Right lobe of liver (tissue), 6 donors: ENCODE data around the gene TOMT. TPM values are rescaled to one million over a fixed set of nuclear protein-coding genes. Genes with fewer than 3 reads are reported as not detected.

Experiments
- ATAC-seq, 4 donors: fragments of 200-7000 bp; cut with Tn5 transposase; one replicate each; pipeline ENCODE4 v1.9.1; 2020; ENCODE audit warnings: mild to moderate bottlenecking in 4 of 4, moderate library complexity in 4 of 4
- DNase-seq, 3 donors: peaks; one replicate each; pipeline ENCODE4 v3.0.0-alpha.2; 2020
- H3K27ac ChIP-seq, 3 donors: fragments of 200-600 bp; one replicate each; pipeline ENCODE4 v1.8.0; 2022
- H3K27me3 ChIP-seq, 2 donors: fragments of 200-600 bp; one replicate each; pipeline ENCODE4 v1.8.0; 2022
- H3K36me3 ChIP-seq, 4 donors: fragments of 200-600 bp; sonication (generic) in 1 of 4; one replicate each; pipeline versions ENCODE4 v1.5.1 to v1.8.0; 2017 to 2022; ENCODE audit warnings: control low read depth in 1 of 4
- H3K4me1 ChIP-seq, 4 donors: fragments of 200-600 bp; sonication (generic) in 1 of 4; one replicate each; pipeline versions ENCODE4 v1.5.1 to v1.8.0; 2017 to 2022; ENCODE audit warnings: control low read depth in 1 of 4
- H3K4me3 ChIP-seq, 3 donors: fragments of 200-600 bp; one replicate each; pipeline ENCODE4 v1.8.0; 2022
- H3K9me3 ChIP-seq, 4 donors: fragments of 200-600 bp; sonication (generic) in 1 of 4; one replicate each; pipeline versions ENCODE4 v1.5.1 to v1.8.0; 2017 to 2022; ENCODE audit warnings: control low read depth in 1 of 4
- CTCF ChIP-seq, 4 donors: fragments of 200-600 bp in 3 of 4; fragments of 450-650 bp in 1 of 4; IDR thresholded peaks; one replicate each; pipeline versions ENCODE4 v1.5.1 to v1.8.0; 2016 to 2022; ENCODE audit warnings: antibody characterized with exemption in 4 of 4, mild to moderate bottlenecking in 2 of 4
- POLR2A ChIP-seq: fragments of 450-650 bp; IDR thresholded peaks from one replicate; pipeline ENCODE4 v1.6.1; 2017; ENCODE audit warnings: antibody characterized with exemption, mild to moderate bottlenecking
- WGBS: methylation state at CpG from one replicate; pipeline ENCODE4 v1.1.6; 2018; ENCODE audit warnings: low coverage, low lambda C conversion rate; ENCODE audit not compliant: insufficient coverage; ENCODE audit errors: missing lambda C conversion rate; 5-methylcytosine and 5-hydroxymethylcytosine counted together
- intact Hi-C, 2 donors: fragments of 100-400 bp; cut with DNase I; formaldehyde crosslinking; loops; one replicate each; pipeline versions ENCODE4 v1.11.2 to v1.14.1; 2022
- total RNA-seq, 6 experiments: library from RNA; depleted of rRNA in 2 of 6; stranded (reverse); fragments of >200 nt in 2 of 6; fragmentation: NEBNext Ultra II Directional in 3 of 6; extraction: Animal tissue kit (Norgen Biotek cat#: 25700) in 3 of 6; gene quantifications; one replicate each; pipeline versions ENCODE4 v1.1.0 to v1.2.4, GENCODE V29; 2016 to 2023
- donor health status: DM: no; HTN: yes; CAD: no.
- donor health status: DM: no; HTN: no; CAD: no.
- donor health status: DM: no; HTN: no; CAD: no.
- donor health status: DM: no; HTN: yes; CAD: no.
- donor health status: DM: no; HTN: yes; CAD: no.

The TOMT gene
- total RNA-seq, 6 experiments from 2014 or later, result 0.17 to 0.29 TPM; not detected in 4

GRCh38 chr11:72091292-72091691, 14.4 kb upstream of the TOMT start:
- DNase-seq (peak in 2 of 3 donors; percentile 50 to 76), ATAC-seq (peak; percentile 91 to 99 (median 98))
- Histone ChIP-seq H3K4me1 (peaks cover 0 to 7% (median 0%) of the 10 kb centered on the region in 4 donors), H3K27ac (peak overlapping the region in 1 of 3 donors; percentile 19), H3K27me3 (no peaks in the 10 kb centered on the region), H3K9me3 (no peaks in the 10 kb centered on the region), H3K36me3 (peaks cover 0 to 23% (median 3%) of the 10 kb centered on the region in 4 donors), H3K4me3 (no peak overlapping the region)
- peak; percentile 83 to 92 (median 90) for TF ChIP-seq CTCF (IDR thresholded peaks at IDR 0.05)
- TF ChIP-seq POLR2A, result no peak
- intact Hi-C loops, result no loop called here
- 24% methylated on average over 4 of the region's 4 CpGs for WGBS

GRCh38 chr11:72098741-72099140, 7.0 kb upstream of the TOMT start:
- Histone ChIP-seq H3K27me3 (no peaks in the 10 kb centered on the region), H3K27ac (no peak overlapping the region), H3K4me3 (no peak overlapping the region), H3K4me1 (peaks cover 0 to 18% (median 12%) of the 10 kb centered on the region in 4 donors), H3K36me3 (peaks cover 0 to 39% (median 16%) of the 10 kb centered on the region in 4 donors), H3K9me3 (no peaks in the 10 kb centered on the region)
- TF ChIP-seq CTCF (IDR thresholded peaks at IDR 0.05) (no peak), POLR2A (no peak)
- no CpG with 5 or more reads among the region's 3 CpGs for WGBS
- ATAC-seq (no peak), DNase-seq (no peak)
- intact Hi-C loops, result loop anchor here (5.0 kb wide), 2 partner anchors 71 to 76 kb away; no protein-coding TSS in a partner anchor

- ATAC-seq, result no peak
- no peak for DNase-seq
- Histone ChIP-seq H3K4me1 (peaks cover 0 to 22% (median 14%) of the 10 kb centered on the region in 4 donors), H3K27me3 (no peaks in the 10 kb centered on the region), H3K4me3 (no peak overlapping the region), H3K36me3 (peaks cover 0 to 31% (median 14%) of the 10 kb centered on the region in 4 donors), H3K9me3 (no peaks in the 10 kb centered on the region), H3K27ac (no peak overlapping the region)
- WGBS, result 40% methylated on average over 1 of the region's 3 CpGs
- TF ChIP-seq CTCF (IDR thresholded peaks at IDR 0.05) (no peak), POLR2A (no peak)
- intact Hi-C loops, result no loop called here
Observed at GRCh38 chr11:72100009-72100408, 5.7 kb upstream of the TOMT start.

- peaks cover 0 to 28% (median 13%) of the 10 kb centered on the region in 4 donors for H3K36me3 ChIP-seq
- no peak for DNase-seq
- no peak for ATAC-seq
- peaks cover 0 to 22% (median 14%) of the 10 kb centered on the region in 4 donors for H3K4me1 ChIP-seq
- H3K27ac ChIP-seq, result no peak overlapping the region
- 63% methylated on average over 1 of the region's 1 CpG for whole genome bisulfite sequencing
- H3K9me3 ChIP-seq, result no peaks in the 10 kb centered on the region
- intact Hi-C loops, result no loop called here
- H3K27me3 ChIP-seq, result no peaks in the 10 kb centered on the region
- no peak overlapping the region for H3K4me3 ChIP-seq
- TF ChIP-seq CTCF (IDR thresholded peaks at IDR 0.05), result no peak
- TF ChIP-seq POLR2A, result no peak
Observed at GRCh38 chr11:72100462-72100861, 5.3 kb upstream of the TOMT start.
